SU-DHL-6 (cell line): Measurements from ENCODE around the gene CLDN8.

Experiments
- H2AFZ ChIP-seq: fragments of 200-600 bp; sonication (generic); 2 replicates; pipeline ENCODE4 v1.6.1; 2014; ENCODE audit warnings: low read depth, mild to moderate bottlenecking, moderate library complexity, mixed read lengths, antibody characterized with exemption, low read length; ENCODE audit not compliant: severe bottlenecking
- H3F3A ChIP-seq: fragments of 200-600 bp; shearing (Covaris generic); 2 replicates; pipeline ENCODE4 v1.6.0; 2016; ENCODE audit warnings: antibody characterized with exemption, mild to moderate bottlenecking; ENCODE audit not compliant: insufficient read depth
- H3K27ac ChIP-seq: fragments of 200-600 bp; sonication (generic); 2 replicates; pipeline ENCODE4 v1.5.1; 2016; ENCODE audit warnings: low read depth, mild to moderate bottlenecking, low read length, moderate library complexity, mixed read lengths
- H3K27me3 ChIP-seq: fragments of 200-600 bp; sonication (generic), shearing (Covaris generic); 2 replicates; pipeline ENCODE4 v1.6.0; 2014; ENCODE audit warnings: mild to moderate bottlenecking, low read length
- H3K36me3 ChIP-seq: fragments of 200-600 bp; sonication (generic); 2 replicates; pipeline ENCODE4 v1.6.1; 2014; ENCODE audit warnings: mild to moderate bottlenecking, low read length, mixed read lengths
- H3K4me2 ChIP-seq: fragments of 300-600, 200-600 bp; shearing (Covaris generic), sonication (generic); 2 replicates; pipeline ENCODE4 v1.6.0; 2014; ENCODE audit warnings: low read length, low read depth, mild to moderate bottlenecking; ENCODE audit not compliant: poor library complexity, severe bottlenecking
- H3K4me3 ChIP-seq: fragments of 200-600 bp; sonication (generic); 2 replicates; pipeline ENCODE4 v1.5.1; 2014; ENCODE audit warnings: antibody characterized with exemption, low read length, mild to moderate bottlenecking, mixed read lengths; ENCODE audit not compliant: insufficient read depth, poor library complexity, severe bottlenecking
- H3K79me2 ChIP-seq: fragments of 200-600 bp; sonication (generic); 2 replicates; pipeline ENCODE4 v1.6.1; 2014; ENCODE audit warnings: mild to moderate bottlenecking, low read length, moderate library complexity; ENCODE audit not compliant: insufficient read depth
- H3K9ac ChIP-seq: fragments of 200-600 bp; sonication (generic); 2 replicates; pipeline ENCODE4 v1.7.0; 2014; ENCODE audit warnings: mild to moderate bottlenecking, low read length
- H3K9me2 ChIP-seq: fragments of 200-600 bp; sonication (generic); replicated peaks from 2 replicates; pipeline ENCODE4 v1.6.1; 2014; ENCODE audit warnings: low read length; ENCODE audit not compliant: insufficient read depth
- H3K9me3 ChIP-seq: fragments of 200-600 bp; sonication (generic); 2 replicates; pipeline ENCODE4 v1.6.1; 2014; ENCODE audit warnings: low read length, mixed read lengths; ENCODE audit not compliant: insufficient read depth
- H4K20me1 ChIP-seq: fragments of 200-600 bp; sonication (generic); 2 replicates; pipeline ENCODE4 v1.6.1; 2014; ENCODE audit warnings: low read depth, mild to moderate bottlenecking, antibody characterized with exemption, low read length, moderate library complexity, mixed read lengths
- EZH2phosphoT487 ChIP-seq: fragments of 200-600 bp; sonication (generic), shearing (Covaris generic); conservative IDR thresholded peaks from 2 replicates; pipeline ENCODE4 v1.6.1; 2018; ENCODE audit warnings: mild to moderate bottlenecking, antibody characterized with exemption, low read length, moderate library complexity, mixed read lengths
- TF ChIP-seq, protein P1 (sequence below): fragments of 200-600 bp; sonication (generic); IDR thresholded peaks from one replicate; pipeline ENCODE4 v1.5.1; 2017; ENCODE audit warnings: antibody characterized with exemption, mild to moderate bottlenecking, low read length, moderate library complexity; ENCODE audit not compliant: insufficient read depth, poor library complexity, severe bottlenecking

CLDN8 gene

DNA sequence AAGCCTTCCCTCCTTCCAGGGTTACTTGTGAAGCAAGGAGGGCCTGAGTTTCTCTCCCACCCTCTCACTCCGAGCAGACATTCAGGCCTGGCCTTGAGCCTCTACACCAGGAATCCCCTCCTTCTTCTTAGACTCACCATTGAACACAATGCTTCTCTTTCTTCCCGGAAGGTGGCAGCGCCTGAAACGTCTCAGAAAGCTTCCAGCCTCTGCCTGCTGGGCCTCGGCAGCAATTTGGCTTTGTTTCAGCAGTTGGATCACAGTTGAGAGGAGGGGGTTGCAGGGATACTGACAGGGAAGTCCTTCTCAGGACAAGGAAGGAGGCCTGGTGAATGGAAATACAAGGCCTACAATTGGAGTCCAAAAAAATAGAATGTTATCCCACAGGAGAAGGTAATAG is 6.3 kb downstream of the CLDN8 start:
- H3K27me3 ChIP-seq = no peaks in the 10 kb centered on the region
- H3K36me3 ChIP-seq = no peaks in the 10 kb centered on the region
- H3K4me2 ChIP-seq = no peak overlapping the region
- H3K4me3 ChIP-seq = no peak overlapping the region
- no peaks in the 10 kb centered on the region for H3K9me3 ChIP-seq
- H4K20me1 ChIP-seq = no peaks in the 10 kb centered on the region
- H3K79me2 ChIP-seq = no peaks in the 10 kb centered on the region
- TF ChIP-seq, protein P1, sequence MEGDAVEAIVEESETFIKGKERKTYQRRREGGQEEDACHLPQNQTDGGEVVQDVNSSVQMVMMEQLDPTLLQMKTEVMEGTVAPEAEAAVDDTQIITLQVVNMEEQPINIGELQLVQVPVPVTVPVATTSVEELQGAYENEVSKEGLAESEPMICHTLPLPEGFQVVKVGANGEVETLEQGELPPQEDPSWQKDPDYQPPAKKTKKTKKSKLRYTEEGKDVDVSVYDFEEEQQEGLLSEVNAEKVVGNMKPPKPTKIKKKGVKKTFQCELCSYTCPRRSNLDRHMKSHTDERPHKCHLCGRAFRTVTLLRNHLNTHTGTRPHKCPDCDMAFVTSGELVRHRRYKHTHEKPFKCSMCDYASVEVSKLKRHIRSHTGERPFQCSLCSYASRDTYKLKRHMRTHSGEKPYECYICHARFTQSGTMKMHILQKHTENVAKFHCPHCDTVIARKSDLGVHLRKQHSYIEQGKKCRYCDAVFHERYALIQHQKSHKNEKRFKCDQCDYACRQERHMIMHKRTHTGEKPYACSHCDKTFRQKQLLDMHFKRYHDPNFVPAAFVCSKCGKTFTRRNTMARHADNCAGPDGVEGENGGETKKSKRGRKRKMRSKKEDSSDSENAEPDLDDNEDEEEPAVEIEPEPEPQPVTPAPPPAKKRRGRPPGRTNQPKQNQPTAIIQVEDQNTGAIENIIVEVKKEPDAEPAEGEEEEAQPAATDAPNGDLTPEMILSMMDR = no peak
- no peak for TF ChIP-seq EZH2phosphoT487
- no peaks in the 10 kb centered on the region for H3F3A ChIP-seq
- H3K27ac ChIP-seq = no peak overlapping the region
- H3K9ac ChIP-seq = no peak overlapping the region
- no peaks in the 10 kb centered on the region for H3K9me2 ChIP-seq
- no peak overlapping the region for H2AFZ ChIP-seq

DNA sequence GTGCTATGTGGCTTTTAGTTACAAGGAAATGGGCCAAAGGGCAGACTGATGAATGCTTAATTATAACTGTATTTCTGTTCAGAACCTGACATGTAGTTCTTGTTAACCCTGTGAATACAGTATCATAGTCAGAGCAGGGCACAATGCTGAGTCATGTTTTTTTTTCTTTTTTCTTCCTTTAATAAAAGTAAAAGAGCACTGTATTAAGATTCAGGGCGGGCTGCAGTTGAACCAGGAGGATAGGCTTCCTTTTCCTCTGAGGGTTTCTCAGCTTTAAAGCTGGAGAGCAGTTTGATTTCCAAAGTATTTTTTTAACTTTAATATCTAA is 8.7 kb downstream of the CLDN8 start:
- H3K36me3 ChIP-seq = no peaks in the 10 kb centered on the region
- H3K79me2 ChIP-seq = no peaks in the 10 kb centered on the region
- H2AFZ ChIP-seq = no peak overlapping the region
- no peaks in the 10 kb centered on the region for H3K9me3 ChIP-seq
- TF ChIP-seq, protein P1 = no peak
- TF ChIP-seq EZH2phosphoT487 = no peak
- no peak overlapping the region for H3K4me2 ChIP-seq
- no peak overlapping the region for H3K4me3 ChIP-seq
- H3K9me2 ChIP-seq = no peaks in the 10 kb centered on the region
- no peaks in the 10 kb centered on the region for H3F3A ChIP-seq
- no peak overlapping the region for H3K27ac ChIP-seq
- H4K20me1 ChIP-seq = no peaks in the 10 kb centered on the region
- no peaks in the 10 kb centered on the region for H3K27me3 ChIP-seq
- no peak overlapping the region for H3K9ac ChIP-seq

DNA sequence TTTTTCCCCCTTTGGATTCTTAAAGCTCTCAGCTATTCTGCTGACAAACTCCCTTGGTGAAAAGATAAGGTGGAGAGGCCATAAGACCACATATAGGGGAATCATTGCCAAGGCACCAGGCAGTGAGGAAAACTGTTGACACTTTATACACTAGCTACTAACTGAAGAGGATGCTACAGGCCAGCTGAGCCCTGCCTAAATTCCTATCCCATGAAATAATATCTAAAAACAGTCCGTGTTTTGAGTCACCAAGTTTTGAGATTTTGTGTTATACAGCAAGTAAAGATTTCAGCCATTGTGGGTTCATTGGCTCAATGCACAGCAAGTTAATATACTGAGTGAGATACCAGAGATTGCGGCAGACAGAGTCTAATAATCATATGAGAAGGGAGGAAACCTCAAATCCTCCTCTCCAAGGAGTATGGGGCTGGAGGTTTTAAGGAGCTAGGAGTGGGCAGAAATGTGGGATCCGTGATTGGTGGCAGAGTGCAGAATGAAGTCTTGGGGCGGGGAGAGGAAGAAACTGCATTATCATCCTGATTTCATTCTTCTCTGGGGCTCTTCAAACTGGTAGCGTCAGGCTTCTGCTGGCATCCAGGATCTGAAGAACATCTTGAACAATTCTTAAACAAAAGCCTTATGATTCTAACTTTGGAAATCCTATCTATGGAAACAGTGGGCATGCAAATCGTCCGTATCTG is 9.2 kb downstream of the CLDN8 start:
- Histone ChIP-seq H3K27me3 (no peaks in the 10 kb centered on the region), H3K9me2 (no peaks in the 10 kb centered on the region), H3K4me2 (no peak overlapping the region), H3K9me3 (no peaks in the 10 kb centered on the region), H3K36me3 (no peaks in the 10 kb centered on the region), H3F3A (no peaks in the 10 kb centered on the region), H4K20me1 (no peaks in the 10 kb centered on the region), H3K4me3 (no peak overlapping the region), H3K27ac (no peak overlapping the region), H3K79me2 (no peaks in the 10 kb centered on the region), H3K9ac (no peak overlapping the region), H2AFZ (no peak overlapping the region)
- TF ChIP-seq, protein P1 = no peak
- TF ChIP-seq EZH2phosphoT487 = no peak
